K562 (cell line): Measurements from ENCODE around the gene TMEM208. TPM values are rescaled to one million over a fixed set of nuclear protein-coding genes. Genes with fewer than 3 reads are reported as not detected.

Experiments used
- ATAC-seq: fragments of 200-7000 bp; cut with Tn5 transposase; 3 replicates; pipeline ENCODE4 v1.9.1; 2020; ENCODE audit warnings: moderate library complexity
- BruUV-seq: library from RNA; stranded (reverse); fragments of 400-500 nt; replicated peaks from 2 replicates; lab custom pipeline; 2021; lab: Mats Ljungman, UMichigan
- CTCF ChIA-PET: fragments of 300-600 bp; formaldehyde crosslinking; extraction: SDS; loops from one replicate; lab custom pipeline; 2021; ENCODE audit warnings: low intra/inter-chr PET ratio; lab: Yijun Ruan, JAX
- POLR2A ChIA-PET: fragments of 300-600, 350-650 bp; sonication (Branson Sonifier 250); formaldehyde crosslinking; extraction: SDS; loops from one replicate; lab custom pipeline; 2021; ENCODE audit warnings: antibody characterized with exemption, inconsistent platforms; lab: Yijun Ruan, JAX
- DNase-seq, 4 experiments: peaks; one replicate each; pipeline versions ENCODE4 v3.0.0 to v3.0.0-alpha.2; 2011 to 2018; ENCODE audit warnings: low spot score in 3 of 4, mixed read lengths in 3 of 4; ENCODE audit errors: extremely low read depth in 1 of 4
- FAIRE-seq: peaks from 2 replicates; lab custom pipeline; 2011; peaks lifted over from hg19 to GRCh38; lab: Jason Lieb, UNC
- H2AFZ ChIP-seq: 2 replicates; pipeline ENCODE4 v1.6.0; 2011; ENCODE audit warnings: low read depth, low read length, control low read depth, inconsistent platforms
- H3K27ac ChIP-seq: fragments of 200-600 bp; 3 replicates; pipeline ENCODE4 v1.8.0; 2011; ENCODE audit warnings: low read depth, mild to moderate bottlenecking, control low read depth, inconsistent platforms, low read length, moderate library complexity, mixed read lengths; ENCODE audit errors: extremely low read depth
- H3K27me3 ChIP-seq, 2 experiments: fragments of 300-600 bp in 1 of 2; 2 replicates in 1 of 2; 3 replicates in 1 of 2; pipeline versions ENCODE4 v1.6.0 to v1.8.0; 2011; ENCODE audit warnings: inconsistent platforms in 2 of 2, low read length in 2 of 2, mild to moderate bottlenecking in 1 of 2, mixed read lengths in 1 of 2, moderate library complexity in 1 of 2; ENCODE audit not compliant: control insufficient read depth in 2 of 2, insufficient read depth in 2 of 2
- H3K36me3 ChIP-seq: fragments of 300-600 bp; 3 replicates; pipeline ENCODE4 v1.8.0; 2011; ENCODE audit warnings: mild to moderate bottlenecking, low read length, inconsistent platforms; ENCODE audit not compliant: control insufficient read depth, insufficient read depth
- H3K4me1 ChIP-seq, 2 experiments: fragments of 200-600 bp in 1 of 2; replicated peaks in 1 of 2; 2 replicates in 1 of 2; 3 replicates in 1 of 2; pipeline versions ENCODE4 v1.5.1 to v1.8.0; 2011; ENCODE audit warnings: inconsistent platforms in 2 of 2, low read length in 2 of 2, mild to moderate bottlenecking in 1 of 2, mixed read lengths in 1 of 2, moderate library complexity in 1 of 2; ENCODE audit not compliant: control insufficient read depth in 2 of 2, insufficient read depth in 2 of 2
- H3K4me2 ChIP-seq: 2 replicates; pipeline ENCODE4 v1.6.1; 2011; ENCODE audit warnings: low read length, control low read depth, inconsistent platforms, mixed read lengths; ENCODE audit not compliant: insufficient read depth
- H3K4me3 ChIP-seq: fragments of 200-600 bp; sonication (generic), shearing (Covaris generic); 2 replicates; pipeline ENCODE4 v1.5.1; 2016; ENCODE audit warnings: control low read depth, inconsistent platforms
- H3K79me2 ChIP-seq: fragments of 200-600 bp; 3 replicates; pipeline ENCODE4 v1.8.0; 2011; ENCODE audit warnings: low read length, inconsistent platforms; ENCODE audit not compliant: control insufficient read depth, insufficient read depth
- H3K9ac ChIP-seq, 2 experiments: 2 replicates each; pipeline versions ENCODE4 v1.6.0 to v1.6.1; 2011; ENCODE audit warnings: low read depth in 2 of 2, low read length in 2 of 2, control low read depth in 1 of 2, inconsistent platforms in 1 of 2, mild to moderate bottlenecking in 1 of 2, mixed read lengths in 1 of 2; ENCODE audit not compliant: insufficient read depth in 1 of 2
- H3K9me1 ChIP-seq: one replicate; pipeline ENCODE4 v1.6.0; 2011; ENCODE audit warnings: inconsistent platforms, mild to moderate bottlenecking, low read length, moderate library complexity; ENCODE audit not compliant: control insufficient read depth, insufficient read depth
- H3K9me3 ChIP-seq: replicated peaks from 2 replicates; pipeline ENCODE4 v1.5.1; 2011; ENCODE audit warnings: low read depth, low read length, inconsistent platforms; ENCODE audit not compliant: control insufficient read depth, insufficient read depth
- H4K20me1 ChIP-seq: replicated peaks from 2 replicates; pipeline ENCODE4 v1.6.1; 2011; ENCODE audit warnings: low read length, inconsistent platforms, mixed read lengths; ENCODE audit not compliant: control insufficient read depth, insufficient read depth
- CBFB ChIP-seq: sonication (generic); formaldehyde crosslinking; IDR thresholded peaks from 2 replicates; pipeline ENCODE4 v1.4.0; 2020; ENCODE audit warnings: mild to moderate bottlenecking, missing genetic modification reagents
- CC2D1A ChIP-seq: fragments of 450-650 bp; IDR thresholded peaks from 2 replicates; pipeline ENCODE4 v1.6.1; 2017; ENCODE audit warnings: mild to moderate bottlenecking
- CTBP1 ChIP-seq: fragments of 450-650 bp; IDR thresholded peaks from 2 replicates; pipeline ENCODE4 v1.6.1; 2016; ENCODE audit warnings: borderline replicate concordance
- HNRNPUL1 ChIP-seq: fragments of 200-400 bp; formaldehyde crosslinking; IDR thresholded peaks from 2 replicates; pipeline ENCODE4 v1.6.1; 2017; ENCODE audit warnings: low read length
- KDM1A ChIP-seq, 2 experiments: fragments of 450-650 bp; IDR thresholded peaks; 2 replicates each; pipeline ENCODE4 v1.6.1; 2016; ENCODE audit warnings: mild to moderate bottlenecking in 2 of 2
- KDM4B ChIP-seq, 2 experiments: fragments of 450-650 bp in 1 of 2; sonication (generic) in 1 of 2; IDR thresholded peaks; 2 replicates each; pipeline ENCODE4 v1.6.1; 2016 to 2017; ENCODE audit warnings: borderline replicate concordance in 2 of 2, antibody characterized with exemption in 1 of 2, low read depth in 1 of 2, mild to moderate bottlenecking in 1 of 2
- PPARD ChIP-seq: fragments of 250-450 bp; sonication (Bioruptor Pico); IDR thresholded peaks from 2 replicates; pipeline ENCODE4 v1.8.0; 2022; ENCODE audit warnings: inconsistent platforms, mild to moderate bottlenecking, moderate library complexity
- TARDBP ChIP-seq: fragments of 450-650 bp; IDR thresholded peaks from 2 replicates; pipeline ENCODE4 v1.6.1; 2016
- TCFL5 ChIP-seq: fragments of 250-450 bp; sonication (Bioruptor Pico); conservative IDR thresholded peaks from 2 replicates; pipeline ENCODE4 v1.6.1; 2021; ENCODE audit warnings: mild to moderate bottlenecking, moderate library complexity, matching md5 sums
- ZEB2 ChIP-seq: fragments of 450-650 bp; IDR thresholded peaks from 2 replicates; pipeline ENCODE4 v1.6.1; 2016
- ZNF395 ChIP-seq: fragments of 200-800 bp; sonication (Bioruptor generic); IDR thresholded peaks from 2 replicates; pipeline ENCODE4 v1.6.1; 2017; ENCODE audit warnings: missing genetic modification characterization, missing compliant biosample characterization
- ZNF431 ChIP-seq: sonication (generic); formaldehyde crosslinking; IDR thresholded peaks from 2 replicates; pipeline ENCODE4 v1.8.0; 2022; ENCODE audit warnings: mild to moderate bottlenecking, missing genetic modification reagents
- ZNF518B ChIP-seq: fragments of 250-450 bp; sonication (Bioruptor Pico); IDR thresholded peaks from 2 replicates; pipeline ENCODE4 v1.5.0; 2021; ENCODE audit warnings: mild to moderate bottlenecking, moderate library complexity
- ZNF639 ChIP-seq, 2 experiments: fragments of 200-800 bp in 1 of 2; sonication (Bioruptor generic) in 1 of 2; sonication (generic) in 1 of 2; formaldehyde crosslinking in 1 of 2; IDR thresholded peaks in 1 of 2; conservative IDR thresholded peaks in 1 of 2; 2 replicates each; pipeline versions ENCODE4 v1.5.0 to v1.6.1; 2016 to 2020; ENCODE audit warnings: missing compliant biosample characterization in 1 of 2, missing genetic modification characterization in 1 of 2, missing genetic modification reagents in 1 of 2
- WGBS: fragments of 100-300 bp; shearing (Covaris generic); methylation state at CpG from one replicate; pipeline ENCODE4 v1.1.6; 2016; ENCODE audit warnings: low coverage, mixed read lengths; ENCODE audit not compliant: insufficient coverage; ENCODE audit errors: missing lambda C conversion rate; 5-methylcytosine and 5-hydroxymethylcytosine counted together
- in situ Hi-C: fragments of 300-500 bp; cut with MboI; formaldehyde crosslinking; loops from 4 replicates; pipeline ENCODE4 v1.15.0; 2018; ENCODE audit warnings: inconsistent platforms, mixed read lengths
- intact Hi-C: fragments of 100-400 bp; cut with micrococcal nuclease; formaldehyde crosslinking; loops from 2 replicates; pipeline ENCODE4 v1.14.2; 2022
- polyA plus RNA-seq, 8 experiments: library from polyadenylated mRNA; depleted of rRNA in 4 of 8; stranded (reverse) in 5 of 8; unstranded in 3 of 8; fragments of >200 nt; fragmentation: Nextera tagmentation in 2 of 8; fragmentation: Illumina TruSeq in 1 of 8; extraction: Ambion mirVana in 2 of 8; extraction: Trizol in 1 of 8; gene quantifications; 2 replicates each; pipeline versions ENCODE4 v1.2.1 to v1.2.3, GENCODE V29; 2011 to 2014; ENCODE audit warnings: inconsistent platforms in 1 of 8, missing spikeins in 1 of 8
- total RNA-seq, 7 experiments: library from RNA; depleted of rRNA in 6 of 7; stranded (reverse); fragments of >200 nt in 6 of 7; fragmentation: Illumina TruSeq in 2 of 7; extraction: Trizol in 2 of 7; gene quantifications; 2 replicates each; pipeline versions ENCODE4 v1.2.1 to v1.2.3, GENCODE V29; 2011 to 2021; ENCODE audit warnings: low replicate concordance in 1 of 7

Gene TMEM208
- total and polyA plus RNA-seq, 9 of the 15 experiments (the other 6 are each of a cell fraction or from before 2014, with no cell fraction given) = 31.8 to 239 (median 54.3) TPM

GRCh38 chr16:67191995-67192681 lies 34.8 kb upstream of the TMEM208 start, which contains the start of gene E2F4 (continued):
- TF ChIP-seq CBFB (CRISPR knock-in tag) (no peak), ZNF431 (CRISPR knock-in tag) (no peak), CTBP1 (peak; percentile 54), ZNF395 (CRISPR knock-in tag) (peak; percentile 68; the same call in 1 of the 2 replicates), KDM4B (IDR thresholded peaks at IDR 0.05; ENCODE audit: borderline replicate concordance in 2 of 2, low read depth in 1 of 2) (peak in 1 of 2 experiments; percentile 87; a peak in 1 of 4 replicates), PPARD (no peak)

- H2AFZ ChIP-seq = no peak overlapping the region
- intact Hi-C loops = loop anchor here (2.0 to 5.0 kb wide), 2 partner anchors 34 to 54 kb away; partner anchors contain the start of genes FHOD1 and TMEM208
- peaks cover 51% of the 10 kb centered on the region for H3K36me3 ChIP-seq
- peak overlapping the region; percentile 97 for H3K4me2 ChIP-seq
- FAIRE-seq (no peak), ATAC-seq (no peak; the same call in 2 of the 3 replicates), DNase-seq (peak in 2 of 4 experiments; percentile 50 to 53)
- no TSS peak for BruUV-seq
- POLR2A ChIA-PET = interaction anchor here (0.6 to 1.1 kb wide), 4 partner anchors 14 to 1178 kb away, joined by 3 to 4 read pairs (median 3); no protein-coding TSS in a partner anchor
- H3K4me1 ChIP-seq = peaks cover 38 to 64% of the 10 kb centered on the region in 2 experiments
- in situ Hi-C loops = no loop called here
- CTCF ChIA-PET = no interaction called here
- H3K4me3 ChIP-seq = peak overlapping the region; percentile 83
- H3K27ac ChIP-seq = peak overlapping the region; percentile 63
- peak overlapping the region; percentile 88 to 95 for H3K9ac ChIP-seq
- H3K79me2 ChIP-seq = peaks cover 46% of the 10 kb centered on the region
- no peaks in the 10 kb centered on the region for H3K9me1 ChIP-seq
- WGBS = 0% methylated on average over 16 of the region's 17 CpGs
- no peaks in the 10 kb centered on the region for H3K9me3 ChIP-seq
- no peaks in the 10 kb centered on the region for H3K27me3 ChIP-seq
- no peaks in the 10 kb centered on the region for H4K20me1 ChIP-seq
- TF ChIP-seq TCFL5 (CRISPR knock-in tag) (no peak), CC2D1A (no peak), KDM1A (IDR thresholded peaks at IDR 0.05) (no peak), ZNF639 (CRISPR knock-in tag; conservative IDR thresholded peaks at IDR 0.05 in 1 of 2, IDR thresholded peaks at IDR 0.05 in 1 of 2) (no peak), ZNF518B (CRISPR knock-in tag) (no peak), HNRNPUL1 (no peak), ZEB2 (no peak), TARDBP (no peak)
Measured at GRCh38 chr16:67192781-67193361, 34.1 kb upstream of the TMEM208 start.
